Activated naive CD8-positive, alpha-beta T cell treated with anti-CD3 and anti-CD28 coated beads, Interleukin-2, amount 10 ng/mL, durations not matched to agents 7 days and 5 days (primary cell): Measurements from ENCODE around the gene MAST3. TPM values are rescaled to one million over a fixed set of nuclear protein-coding genes. Genes with fewer than 3 reads are reported as not detected.

ENCODE experiments used
- ATAC-seq: fragments of 150-1000 bp; cut with Tn5 transposase; one replicate; pipeline ENCODE4 v1.10.0; 2021; ENCODE audit warnings: low read depth, moderate library complexity
- POLR2A ChIA-PET: fragments of 350-600 bp; sonication (Branson Sonifier 250); formaldehyde crosslinking; loops from one replicate; lab custom pipeline; 2021; ENCODE audit warnings: antibody characterized with exemption; lab: Charles Lee
- DNase-seq: peaks from one replicate; pipeline ENCODE4 v3.0.0; 2021
- H3K27ac Mint-ChIP-seq: one replicate; pipeline ENCODE4 v1.8.0; 2022; ENCODE audit warnings: mild to moderate bottlenecking, mixed read lengths
- H3K27me3 Mint-ChIP-seq: one replicate; pipeline ENCODE4 v1.8.0; 2022; ENCODE audit warnings: mild to moderate bottlenecking, moderate library complexity, mixed read lengths
- H3K36me3 Mint-ChIP-seq: one replicate; pipeline ENCODE4 v1.8.0; 2021; ENCODE audit warnings: mild to moderate bottlenecking, mixed read lengths
- H3K4me1 Mint-ChIP-seq: one replicate; pipeline ENCODE4 v1.8.0; 2021; ENCODE audit warnings: mixed read lengths
- H3K4me3 Mint-ChIP-seq: one replicate; pipeline ENCODE4 v1.8.0; 2022; ENCODE audit warnings: mild to moderate bottlenecking, moderate library complexity, mixed read lengths
- H3K9me3 Mint-ChIP-seq: one replicate; pipeline ENCODE4 v1.8.0; 2021; ENCODE audit warnings: mixed read lengths
- total RNA-seq, 2 experiments: library from RNA; stranded (reverse); gene quantifications; one replicate each; pipeline ENCODE4 v1.2.3, GENCODE V29; 2021

The MAST3 gene
- total RNA-seq, 2 experiments from 2014 or later = 36.7 to 38.3 TPM

- Mint-ChIP-seq H3K4me3 (no peak overlapping the region), H3K27ac (no peak overlapping the region), H3K36me3 (peaks cover 22% of the 10 kb centered on the region), H3K27me3 (no peaks in the 10 kb centered on the region), H3K4me1 (no peaks in the 10 kb centered on the region), H3K9me3 (no peaks in the 10 kb centered on the region)
- POLR2A ChIA-PET = no interaction called here
- no peak for DNase-seq
- ATAC-seq = no peak
Observed at GRCh38 chr19:18135712-18136584, 38.4 kb downstream of the MAST3 start.

- ATAC-seq = no peak
- H3K4me3 Mint-ChIP-seq = no peak overlapping the region
- no peaks in the 10 kb centered on the region for H3K9me3 Mint-ChIP-seq
- POLR2A ChIA-PET = interaction anchor here (0.8 kb wide), 1 partner anchor 9 kb away, joined by 4 read pairs; no protein-coding TSS in a partner anchor
- no peaks in the 10 kb centered on the region for H3K27me3 Mint-ChIP-seq
- H3K27ac Mint-ChIP-seq = no peak overlapping the region
- DNase-seq = no peak
- peaks cover 19% of the 10 kb centered on the region for H3K36me3 Mint-ChIP-seq
- H3K4me1 Mint-ChIP-seq = no peaks in the 10 kb centered on the region
Observed at GRCh38 chr19:18137242-18137641, 39.7 kb downstream of the MAST3 start.

- Mint-ChIP-seq H3K9me3 (no peaks in the 10 kb centered on the region), H3K27me3 (no peaks in the 10 kb centered on the region), H3K4me1 (no peaks in the 10 kb centered on the region), H3K36me3 (peaks cover 18% of the 10 kb centered on the region), H3K4me3 (no peak overlapping the region), H3K27ac (no peak overlapping the region)
- DNase-seq = no peak
- ATAC-seq = no peak
- POLR2A ChIA-PET = interaction anchor here (0.8 kb wide), 1 partner anchor 10 kb away, joined by 4 read pairs; no protein-coding TSS in a partner anchor
Observed at GRCh38 chr19:18137657-18138339, 40.2 kb downstream of the MAST3 start.

- no peak overlapping the region for H3K4me3 Mint-ChIP-seq
- no peak overlapping the region for H3K27ac Mint-ChIP-seq
- H3K9me3 Mint-ChIP-seq = no peaks in the 10 kb centered on the region
- H3K4me1 Mint-ChIP-seq = no peaks in the 10 kb centered on the region
- DNase-seq = no peak
- POLR2A ChIA-PET = no interaction called here
- peaks cover 25% of the 10 kb centered on the region for H3K36me3 Mint-ChIP-seq
- ATAC-seq = no peak
- no peaks in the 10 kb centered on the region for H3K27me3 Mint-ChIP-seq
Observed at GRCh38 chr19:18140473-18140872, 42.9 kb downstream of the MAST3 start.

- H3K27ac Mint-ChIP-seq = no peak overlapping the region
Observed at GRCh38 chr19:18141031-18141430, 43.5 kb downstream of the MAST3 start.

GRCh38 chr19:18143902-18144301, 46.3 kb downstream of the MAST3 start:
- no peak for DNase-seq
- peaks cover 27% of the 10 kb centered on the region for H3K36me3 Mint-ChIP-seq
- ATAC-seq = no peak
- H3K27me3 Mint-ChIP-seq = no peaks in the 10 kb centered on the region
- H3K27ac Mint-ChIP-seq = no peak overlapping the region
- POLR2A ChIA-PET = interaction anchor here (0.5 to 2.4 kb wide), 2 partner anchors 8 to 10 kb away, joined by 5 to 12 read pairs; partner anchors contain the start of gene PIK3R2
- H3K9me3 Mint-ChIP-seq = no peaks in the 10 kb centered on the region
- no peak overlapping the region for H3K4me3 Mint-ChIP-seq
- H3K4me1 Mint-ChIP-seq = no peaks in the 10 kb centered on the region

More at GRCh38 chr19:18141031-18141430, 43.5 kb downstream of the MAST3 start:
- POLR2A ChIA-PET = no interaction called here
- Mint-ChIP-seq H3K9me3 (no peaks in the 10 kb centered on the region), H3K4me1 (no peaks in the 10 kb centered on the region), H3K4me3 (no peak overlapping the region), H3K27me3 (no peaks in the 10 kb centered on the region), H3K36me3 (peaks cover 22% of the 10 kb centered on the region)
- no peak for ATAC-seq
- DNase-seq = no peak

GRCh38 chr19:18144361-18144760, 46.8 kb downstream of the MAST3 start:
- no peak overlapping the region for H3K27ac Mint-ChIP-seq
- POLR2A ChIA-PET = no interaction called here
- no peak for ATAC-seq

GRCh38 chr19:18144906-18145305, 47.3 kb downstream of the MAST3 start:
- H3K27ac Mint-ChIP-seq = no peak overlapping the region
- no peak for DNase-seq
- peaks cover 25% of the 10 kb centered on the region for H3K36me3 Mint-ChIP-seq
- no peaks in the 10 kb centered on the region for H3K27me3 Mint-ChIP-seq
- H3K4me1 Mint-ChIP-seq = no peaks in the 10 kb centered on the region
- no peaks in the 10 kb centered on the region for H3K9me3 Mint-ChIP-seq
- POLR2A ChIA-PET = no interaction called here
- no peak overlapping the region for H3K4me3 Mint-ChIP-seq
- no peak for ATAC-seq

More at GRCh38 chr19:18144361-18144760, 46.8 kb downstream of the MAST3 start:
- H3K4me3 Mint-ChIP-seq = no peak overlapping the region
- DNase-seq = no peak
- H3K4me1 Mint-ChIP-seq = no peaks in the 10 kb centered on the region
- H3K27me3 Mint-ChIP-seq = no peaks in the 10 kb centered on the region
- H3K36me3 Mint-ChIP-seq = peaks cover 25% of the 10 kb centered on the region
- no peaks in the 10 kb centered on the region for H3K9me3 Mint-ChIP-seq

- no peak for ATAC-seq
- no peaks in the 10 kb centered on the region for H3K27me3 Mint-ChIP-seq
- no peaks in the 10 kb centered on the region for H3K4me1 Mint-ChIP-seq
- H3K4me3 Mint-ChIP-seq = no peak overlapping the region
- H3K27ac Mint-ChIP-seq = no peak overlapping the region
- POLR2A ChIA-PET = interaction anchor here (0.6 to 0.9 kb wide), 2 partner anchors 26 to 132 kb away, joined by 3 to 6 read pairs; no protein-coding TSS in a partner anchor
- no peaks in the 10 kb centered on the region for H3K9me3 Mint-ChIP-seq
- DNase-seq = no peak
- peaks cover 23% of the 10 kb centered on the region for H3K36me3 Mint-ChIP-seq
Observed at GRCh38 chr19:18145391-18145999, 47.9 kb downstream of the MAST3 start.

GRCh38 chr19:18147396-18147795, 49.8 kb downstream of the MAST3 start:
- Mint-ChIP-seq H3K9me3 (no peaks in the 10 kb centered on the region), H3K27me3 (no peaks in the 10 kb centered on the region), H3K4me3 (no peak overlapping the region), H3K36me3 (peaks cover 18% of the 10 kb centered on the region), H3K27ac (no peak overlapping the region), H3K4me1 (peaks cover 6% of the 10 kb centered on the region)
- ATAC-seq (no peak), DNase-seq (no peak)
- POLR2A ChIA-PET = no interaction called here

GRCh38 chr19:18149596-18149975, 52.0 kb downstream of the MAST3 start:
- ATAC-seq (no peak), DNase-seq (no peak)
- Mint-ChIP-seq H3K4me3 (no peak overlapping the region), H3K27ac (no peak overlapping the region), H3K36me3 (peaks cover 15% of the 10 kb centered on the region), H3K4me1 (peaks cover 14% of the 10 kb centered on the region), H3K27me3 (no peaks in the 10 kb centered on the region), H3K9me3 (no peaks in the 10 kb centered on the region)
- POLR2A ChIA-PET = interaction anchor here (0.7 to 0.8 kb wide), 2 partner anchors 23 to 663 kb away, joined by 3 read pairs; no protein-coding TSS in a partner anchor

- Mint-ChIP-seq H3K36me3 (peaks cover 9% of the 10 kb centered on the region), H3K27ac (peak overlapping the region; percentile 94), H3K4me3 (peak overlapping the region; percentile 91), H3K9me3 (no peaks in the 10 kb centered on the region), H3K4me1 (peaks cover 14% of the 10 kb centered on the region), H3K27me3 (no peaks in the 10 kb centered on the region)
- POLR2A ChIA-PET = interaction anchor here (0.6 to 2.5 kb wide), 7 partner anchors 8 to 143 kb away, joined by 3 to 29 read pairs (median 6); partner anchors contain the start of genes ARRDC2 and IL12RB1
- ATAC-seq (no peak), DNase-seq (no peak)
Observed at GRCh38 chr19:18150776-18151624, 53.4 kb downstream of the MAST3 start.
